ENCODE data around the gene SAMD10.

- TF ChIP-seq CTCF (tag by site-specific recombination; IDR thresholded peaks at IDR 0.05) (peak; percentile 89), ZNF24 (tag by site-specific recombination; IDR thresholded peaks at IDR 0.05) (no peak), ATF2 (tag by site-specific recombination; IDR thresholded peaks at IDR 0.05; ENCODE audit: low read depth) (no peak), ZNF692 (tag by site-specific recombination; IDR thresholded peaks at IDR 0.05) (no peak), ZNF221 (tag by site-specific recombination; IDR thresholded peaks at IDR 0.05; ENCODE audit: borderline replicate concordance) (no peak), ZNF211 (tag by site-specific recombination; IDR thresholded peaks at IDR 0.05; ENCODE audit: low read depth) (no peak), ZNF394 (tag by site-specific recombination; IDR thresholded peaks at IDR 0.05; ENCODE audit: borderline replicate concordance) (no peak), ZBTB49 (tag by site-specific recombination; IDR thresholded peaks at IDR 0.05; ENCODE audit: low read depth) (no peak)
Observed at GRCh38 chr20:63955281-63955826, 24.1 kb downstream of the SAMD10 start.
